Hepatocyte (in vitro differentiated cells): ENCODE results near the gene CHCHD6. TPM values are rescaled to one million over a fixed set of nuclear protein-coding genes. Genes with fewer than 3 reads are reported as not detected.

ENCODE experiments used
- DNase-seq: peaks from one replicate; pipeline ENCODE4 v3.0.0-alpha.2; 2016; ENCODE audit warnings: low spot score
- H2AFZ ChIP-seq: fragments of 200-600 bp; sonication (generic); 2 replicates; pipeline ENCODE4 v1.6.0; 2016; ENCODE audit warnings: antibody characterized with exemption, mild to moderate bottlenecking
- H3K27ac ChIP-seq: fragments of 200-600 bp; sonication (generic); 2 replicates; pipeline ENCODE4 v1.5.1; 2016; ENCODE audit warnings: mild to moderate bottlenecking
- H3K27me3 ChIP-seq: fragments of 200-600 bp; sonication (generic); 2 replicates; pipeline ENCODE4 v1.6.1; 2016
- H3K36me3 ChIP-seq: fragments of 200-600 bp; sonication (generic); replicated peaks from 2 replicates; pipeline ENCODE4 v1.5.1; 2016; ENCODE audit warnings: low read depth; ENCODE audit not compliant: insufficient read depth
- H3K4me1 ChIP-seq: fragments of 200-600 bp; sonication (generic); 2 replicates; pipeline ENCODE4 v1.5.1; 2016; ENCODE audit warnings: mild to moderate bottlenecking, moderate library complexity; ENCODE audit not compliant: insufficient read depth
- H3K4me2 ChIP-seq: fragments of 200-600 bp; sonication (generic); 2 replicates; pipeline ENCODE4 v1.6.0; 2016
- H3K4me3 ChIP-seq: fragments of 200-600 bp; sonication (generic); 2 replicates; pipeline ENCODE4 v1.5.1; 2016; ENCODE audit warnings: mild to moderate bottlenecking
- H3K79me2 ChIP-seq: fragments of 200-600 bp; sonication (generic); 2 replicates; pipeline ENCODE4 v1.6.0; 2017; ENCODE audit warnings: mild to moderate bottlenecking
- H3K9me2 ChIP-seq: fragments of 200-600 bp; sonication (generic); replicated peaks from 2 replicates; pipeline ENCODE4 v1.6.0; 2017; ENCODE audit warnings: mild to moderate bottlenecking; ENCODE audit not compliant: insufficient read depth
- H3K9me3 ChIP-seq: fragments of 200-600 bp; sonication (generic); 2 replicates; pipeline ENCODE4 v1.5.1; 2016; ENCODE audit warnings: low read depth, mild to moderate bottlenecking
- H4K20me1 ChIP-seq: fragments of 200-600 bp; sonication (generic); 2 replicates; pipeline ENCODE4 v1.6.0; 2016; ENCODE audit warnings: mild to moderate bottlenecking; ENCODE audit not compliant: insufficient read depth, poor library complexity, severe bottlenecking
- CTCF ChIP-seq: fragments of 200-600 bp; sonication (generic); IDR thresholded peaks from 2 replicates; pipeline ENCODE4 v1.5.1; 2016; ENCODE audit warnings: antibody characterized with exemption, mild to moderate bottlenecking; ENCODE audit not compliant: poor library complexity
- EZH2 ChIP-seq: fragments of 200-600 bp; sonication (generic); IDR thresholded peaks from 2 replicates; pipeline ENCODE4 v1.6.1; 2016; ENCODE audit warnings: antibody characterized with exemption, mild to moderate bottlenecking, borderline replicate concordance
- EZH2phosphoT487 ChIP-seq: fragments of 200-600 bp; sonication (generic); IDR thresholded peaks from one replicate; pipeline ENCODE4 v1.6.1; 2018; ENCODE audit warnings: antibody characterized with exemption, mild to moderate bottlenecking, low read depth, moderate library complexity; ENCODE audit not compliant: unreplicated experiment, severe bottlenecking
- WGBS: methylation state at CpG from one replicate; pipeline ENCODE4 v1.1.6; 2016; ENCODE audit warnings: low lambda C conversion rate; ENCODE audit errors: missing lambda C conversion rate; 5-methylcytosine and 5-hydroxymethylcytosine counted together
- polyA plus RNA-seq: library from polyadenylated mRNA; unstranded; fragments of >200 nt; fragmentation: Nextera tagmentation; extraction: Ambion mirVana; gene quantifications from 2 replicates; pipeline ENCODE4 v1.2.1, GENCODE V29; 2016
- total RNA-seq: library from RNA; depleted of rRNA; stranded (reverse); fragments of >200 nt; gene quantifications from 2 replicates; pipeline ENCODE4 v1.2.3, GENCODE V29; 2014

CHCHD6 gene
- total and polyA plus RNA-seq, 2 experiments from 2014 or later, result 13.8 to 19.7 TPM

- H4K20me1 ChIP-seq, result no peaks in the 10 kb centered on the region
- H3K27me3 ChIP-seq, result no peaks in the 10 kb centered on the region
- H3K4me2 ChIP-seq, result no peak overlapping the region
- H3K4me3 ChIP-seq, result no peak overlapping the region
- H3K4me1 ChIP-seq, result no peaks in the 10 kb centered on the region
- no peak overlapping the region for H2AFZ ChIP-seq
- H3K9me3 ChIP-seq, result no peaks in the 10 kb centered on the region
- WGBS, result 100% methylated on average over 1 of the region's 1 CpG
- H3K27ac ChIP-seq, result no peak overlapping the region
- no peak for DNase-seq
- TF ChIP-seq CTCF (no peak), EZH2 (no peak), EZH2phosphoT487 (no peak)
- no peaks in the 10 kb centered on the region for H3K9me2 ChIP-seq
- H3K79me2 ChIP-seq, result no peaks in the 10 kb centered on the region
- H3K36me3 ChIP-seq, result no peaks in the 10 kb centered on the region
Observed at GRCh38 chr3:126811530-126811929, 107.5 kb downstream of the CHCHD6 start.

- Histone ChIP-seq H2AFZ (no peak overlapping the region), H3K36me3 (no peaks in the 10 kb centered on the region), H3K9me2 (no peaks in the 10 kb centered on the region), H3K4me3 (no peak overlapping the region), H3K4me1 (peaks cover 7% of the 10 kb centered on the region), H3K9me3 (no peaks in the 10 kb centered on the region), H3K27me3 (no peaks in the 10 kb centered on the region), H3K79me2 (no peaks in the 10 kb centered on the region), H3K27ac (no peak overlapping the region), H3K4me2 (no peak overlapping the region), H4K20me1 (no peaks in the 10 kb centered on the region)
- DNase-seq, result no peak
- WGBS, result 90% methylated on average over 6 of the region's 6 CpGs
- TF ChIP-seq CTCF (no peak), EZH2 (no peak), EZH2phosphoT487 (no peak)
Observed at GRCh38 chr3:126816298-126816697, 112.3 kb downstream of the CHCHD6 start.

- Histone ChIP-seq H3K27ac (peak overlapping the region; percentile 34), H3K4me3 (no peak overlapping the region), H3K27me3 (no peaks in the 10 kb centered on the region), H3K4me1 (peaks cover 7% of the 10 kb centered on the region), H3K4me2 (no peak overlapping the region), H3K36me3 (no peaks in the 10 kb centered on the region), H3K9me3 (peaks cover 7% of the 10 kb centered on the region), H2AFZ (no peak overlapping the region), H3K9me2 (no peaks in the 10 kb centered on the region), H3K79me2 (no peaks in the 10 kb centered on the region), H4K20me1 (no peaks in the 10 kb centered on the region)
- DNase-seq, result peak; percentile 34
- TF ChIP-seq EZH2phosphoT487 (no peak), CTCF (no peak), EZH2 (no peak)
- 72% methylated on average over 6 of the region's 6 CpGs for WGBS
Observed at GRCh38 chr3:126816986-126817777, 113.1 kb downstream of the CHCHD6 start.
